Kidney (tissue), 14 donors: ENCODE measurements around the gene FAM124B. TPM values are rescaled to one million over a fixed set of nuclear protein-coding genes. Genes with fewer than 3 reads are reported as not detected.
A peak's percentile ranks its signal among the peaks of the same experiment; 100 is the strongest.

Experiments used
- DNase-seq, 5 donors: peaks; one replicate each; pipeline ENCODE4 v3.0.0-alpha.2; 2013 to 2020
- FAIRE-seq: peaks from 2 replicates; lab custom pipeline; 2012; peaks lifted over from hg19 to GRCh38; lab: Jason Lieb, UNC
- H3K27ac ChIP-seq, 2 donors: one replicate each; pipeline ENCODE4 v1.7.0; 2013; ENCODE audit warnings: low read depth in 2 of 2, low read length in 2 of 2, inconsistent platforms in 1 of 2
- H3K27me3 ChIP-seq: one replicate; pipeline ENCODE4 v1.7.1; 2013; ENCODE audit warnings: low read length, inconsistent platforms; ENCODE audit not compliant: control insufficient read depth, insufficient read depth
- H3K36me3 ChIP-seq, 3 donors: one replicate each; pipeline versions ENCODE4 v1.7.0 to v1.7.1; 2013; ENCODE audit warnings: low read length in 3 of 3, control low read depth in 1 of 3, inconsistent platforms in 1 of 3; ENCODE audit not compliant: insufficient read depth in 3 of 3, control insufficient read depth in 2 of 3
- H3K4me1 ChIP-seq, 3 donors: one replicate each; pipeline versions ENCODE4 v1.7.0 to v1.7.1; 2013; ENCODE audit warnings: low read length in 3 of 3, inconsistent platforms in 1 of 3, low read depth in 1 of 3; ENCODE audit not compliant: control insufficient read depth in 2 of 3, insufficient read depth in 2 of 3
- H3K4me3 ChIP-seq, 3 donors: one replicate each; pipeline versions ENCODE4 v1.7.0 to v1.8.1; 2013; ENCODE audit warnings: low read length in 3 of 3, control low read depth in 1 of 3, inconsistent platforms in 1 of 3
- H3K9ac ChIP-seq, 3 donors: one replicate each; pipeline versions ENCODE4 v1.7.0 to v1.7.1; 2013; ENCODE audit warnings: low read length in 3 of 3, control low read depth in 1 of 3, inconsistent platforms in 1 of 3
- H3K9me3 ChIP-seq, 3 donors: one replicate each; pipeline versions ENCODE4 v1.7.0 to v1.7.1; 2013; ENCODE audit warnings: low read length in 3 of 3, control low read depth in 1 of 3, inconsistent platforms in 1 of 3; ENCODE audit not compliant: control insufficient read depth in 2 of 3, insufficient read depth in 1 of 3
- intact Hi-C: fragments of 100-400 bp; cut with DNase I; formaldehyde crosslinking; loops from one replicate; pipeline ENCODE4 v1.11.1; 2022
- polyA plus RNA-seq: library from polyadenylated mRNA; stranded (reverse); fragments of 350-450 nt; fragmentation: Illumina TruSeq; extraction: RNeasy Lipid Tissue Mini Kit (QIAGEN cat#74804); gene quantifications from one replicate; pipeline ENCODE4 v1.2.3, GENCODE V29; 2014; ENCODE audit warnings: low read depth, low replicate concordance; ENCODE audit not compliant: insufficient read depth
- total RNA-seq: library from RNA; stranded (reverse); fragmentation: NEBNext Ultra II Directional; extraction: Animal tissue kit (Norgen Biotek cat#: 25700); gene quantifications from one replicate; pipeline ENCODE4 v1.2.1, GENCODE V29; 2021
- TF ChIP-seq, protein P1 (sequence below): IDR thresholded peaks from 3 replicates; pipeline ENCODE4 v1.5.1; 2012; ENCODE audit warnings: mild to moderate bottlenecking, moderate library complexity, borderline replicate concordance; ENCODE audit not compliant: insufficient read depth; ENCODE audit errors: extremely low read depth
- donor health status: control.
- donor health status: control.
- donor health status: control.
- donor health status: control.
- donor health status: control.
- donor health status: DM: yes; HTN: yes; CAD: no.
- donor health status: Normal renal cell carcinoma (clear cell type).

FAM124B gene
- total and polyA plus RNA-seq, 2 donors from 2014 or later = 0.90 to 2.0 TPM

DNA sequence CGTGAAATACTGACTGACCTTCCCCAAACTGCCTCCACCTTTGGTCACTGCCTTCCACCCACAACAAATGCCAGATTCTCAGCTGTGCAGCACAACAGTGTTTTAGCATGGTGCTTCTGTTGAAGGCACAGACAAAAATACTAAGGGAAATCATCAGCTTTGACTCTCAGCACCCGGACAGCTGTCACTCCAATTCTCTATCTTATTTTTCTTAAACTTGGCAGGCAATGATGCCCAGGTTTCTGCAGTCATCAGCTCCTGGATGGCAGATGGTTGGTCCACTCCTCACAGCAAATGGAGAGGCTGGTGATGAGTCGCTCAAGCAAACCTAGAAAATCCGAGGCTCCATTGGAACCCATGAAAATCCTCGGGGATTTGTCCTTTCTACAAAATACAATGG, 2.9 kb upstream of the FAM124B start:
- Histone ChIP-seq H3K36me3 (no peaks in the 10 kb centered on the region), H3K27me3 (no peaks in the 10 kb centered on the region), H3K4me3 (no peak overlapping the region), H3K27ac (no peak overlapping the region), H3K4me1 (no peaks in the 10 kb centered on the region), H3K9me3 (no peaks in the 10 kb centered on the region), H3K9ac (no peak overlapping the region)
- FAIRE-seq (no peak), DNase-seq (no peak)
- TF ChIP-seq, protein P1, sequence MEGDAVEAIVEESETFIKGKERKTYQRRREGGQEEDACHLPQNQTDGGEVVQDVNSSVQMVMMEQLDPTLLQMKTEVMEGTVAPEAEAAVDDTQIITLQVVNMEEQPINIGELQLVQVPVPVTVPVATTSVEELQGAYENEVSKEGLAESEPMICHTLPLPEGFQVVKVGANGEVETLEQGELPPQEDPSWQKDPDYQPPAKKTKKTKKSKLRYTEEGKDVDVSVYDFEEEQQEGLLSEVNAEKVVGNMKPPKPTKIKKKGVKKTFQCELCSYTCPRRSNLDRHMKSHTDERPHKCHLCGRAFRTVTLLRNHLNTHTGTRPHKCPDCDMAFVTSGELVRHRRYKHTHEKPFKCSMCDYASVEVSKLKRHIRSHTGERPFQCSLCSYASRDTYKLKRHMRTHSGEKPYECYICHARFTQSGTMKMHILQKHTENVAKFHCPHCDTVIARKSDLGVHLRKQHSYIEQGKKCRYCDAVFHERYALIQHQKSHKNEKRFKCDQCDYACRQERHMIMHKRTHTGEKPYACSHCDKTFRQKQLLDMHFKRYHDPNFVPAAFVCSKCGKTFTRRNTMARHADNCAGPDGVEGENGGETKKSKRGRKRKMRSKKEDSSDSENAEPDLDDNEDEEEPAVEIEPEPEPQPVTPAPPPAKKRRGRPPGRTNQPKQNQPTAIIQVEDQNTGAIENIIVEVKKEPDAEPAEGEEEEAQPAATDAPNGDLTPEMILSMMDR = no peak
- intact Hi-C loops = no loop called here

DNA sequence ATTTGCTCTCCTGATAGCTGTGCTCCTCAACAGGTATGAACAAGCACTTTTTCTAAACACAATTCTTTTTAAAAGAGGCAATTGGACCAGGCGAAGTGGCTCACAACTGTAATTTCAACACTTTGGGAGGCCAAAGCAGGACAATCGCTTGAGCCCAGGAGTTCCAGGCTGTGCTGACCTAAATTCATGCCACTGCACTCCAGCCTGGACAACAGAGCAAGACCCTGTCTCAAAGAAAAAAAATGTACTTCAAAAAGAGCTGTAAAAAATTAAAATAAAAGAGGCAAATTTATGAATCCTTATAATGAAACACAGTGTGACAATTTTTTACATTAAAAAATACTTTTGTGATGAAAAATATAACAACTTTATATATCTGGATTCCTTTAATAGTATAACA, 1.8 kb upstream of the FAM124B start:
- peak; percentile 73 for FAIRE-seq
- H3K27me3 ChIP-seq = no peaks in the 10 kb centered on the region
- no peak overlapping the region for H3K27ac ChIP-seq
- no peak overlapping the region for H3K4me3 ChIP-seq
- intact Hi-C loops = no loop called here
- H3K4me1 ChIP-seq = no peaks in the 10 kb centered on the region
- no peak overlapping the region for H3K9ac ChIP-seq
- no peak for DNase-seq
- H3K36me3 ChIP-seq = no peaks in the 10 kb centered on the region
- TF ChIP-seq, protein P1 = no peak
- H3K9me3 ChIP-seq = no peaks in the 10 kb centered on the region

DNA sequence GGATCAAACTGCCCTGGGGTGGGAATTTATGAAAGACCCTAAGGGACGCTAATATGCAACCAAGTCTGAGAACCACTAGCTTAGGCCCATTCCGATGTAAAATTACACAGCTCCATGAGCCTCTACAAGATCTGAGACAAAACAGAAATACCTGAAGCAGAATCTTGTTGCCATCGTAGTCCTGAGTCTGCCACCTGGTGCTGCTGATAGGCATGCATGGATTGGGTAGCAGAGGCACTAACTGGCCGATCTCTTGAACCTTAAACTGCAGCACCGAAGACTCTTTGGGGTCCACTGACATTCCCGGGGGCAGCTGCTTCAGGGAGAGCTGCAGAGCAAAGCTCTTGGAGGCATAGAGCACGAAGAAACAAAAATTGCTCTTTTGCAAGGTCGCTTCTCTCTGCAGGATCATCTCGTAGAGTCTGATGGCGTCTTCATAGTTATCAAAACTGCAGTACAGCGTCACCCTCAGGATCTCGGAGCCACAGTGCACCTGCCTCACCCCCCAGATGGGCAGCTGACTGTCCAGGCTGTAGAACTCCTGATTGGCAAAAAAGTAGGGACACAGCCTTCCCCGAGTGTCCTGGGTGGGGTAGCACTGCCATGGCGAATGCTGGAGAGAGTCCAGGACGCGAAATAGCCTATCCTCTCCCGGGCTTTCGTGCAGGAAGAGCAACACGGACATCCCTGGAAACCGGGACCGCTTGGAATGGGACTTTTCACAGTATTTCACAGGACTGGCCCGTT, 848 bp downstream of the FAM124B start:
- Histone ChIP-seq H3K4me1 (no peaks in the 10 kb centered on the region), H3K9me3 (no peaks in the 10 kb centered on the region), H3K9ac (no peak overlapping the region), H3K4me3 (peak overlapping the region in 1 of 3 donors; percentile 19), H3K36me3 (no peaks in the 10 kb centered on the region), H3K27ac (no peak overlapping the region), H3K27me3 (no peaks in the 10 kb centered on the region)
- DNase-seq (no peak), FAIRE-seq (no peak)
- intact Hi-C loops = no loop called here
- TF ChIP-seq, protein P1 = no peak
